NCI-H345 (cell line): ENCODE measurements around the gene ADAMTSL3.

Experiments
- DNase-seq: peaks from one replicate; lab custom pipeline; 2025; lab: John Stamatoyannopoulos, UW

ADAMTSL3 gene

GRCh38 chr15:83653639-83654378 lies at the start of gene ADAMTSL3:
Gene ADAMTSL3, plus strand, starts transcription at chr15:83654123. Its CDS starts 1,639 bp downstream, at chr15:83655762.
- no peak for DNase-seq

- no peak for DNase-seq
Observed at GRCh38 chr15:83604549-83604948, 49.4 kb upstream of the ADAMTSL3 start.

- no peak for DNase-seq
Observed at GRCh38 chr15:83605111-83605945, 48.6 kb upstream of the ADAMTSL3 start.

GRCh38 chr15:83610132-83610531 lies 43.8 kb upstream of the ADAMTSL3 start:
- no peak for DNase-seq

GRCh38 chr15:83610901-83611685 lies 42.8 kb upstream of the ADAMTSL3 start:
- DNase-seq, result no peak

GRCh38 chr15:83612226-83612625 lies 41.7 kb upstream of the ADAMTSL3 start:
- no peak for DNase-seq

GRCh38 chr15:83612898-83613635 lies 40.9 kb upstream of the ADAMTSL3 start:
- no peak for DNase-seq

- DNase-seq, result no peak
Observed at GRCh38 chr15:83613714-83614113, 40.2 kb upstream of the ADAMTSL3 start.

GRCh38 chr15:83616840-83617239 lies 37.1 kb upstream of the ADAMTSL3 start:
- no peak for DNase-seq

GRCh38 chr15:83626171-83626802 lies 27.6 kb upstream of the ADAMTSL3 start:
- DNase-seq, result no peak

GRCh38 chr15:83631534-83631933 lies 22.4 kb upstream of the ADAMTSL3 start:
- no peak for DNase-seq

- DNase-seq, result no peak
Observed at GRCh38 chr15:83643201-83643600, 10.7 kb upstream of the ADAMTSL3 start.

GRCh38 chr15:83644439-83644838 lies 9.5 kb upstream of the ADAMTSL3 start:
- DNase-seq, result no peak

GRCh38 chr15:83650831-83651230 lies 3.1 kb upstream of the ADAMTSL3 start:
- DNase-seq, result no peak

GRCh38 chr15:83651541-83651940 lies 2.4 kb upstream of the ADAMTSL3 start:
- DNase-seq, result no peak

GRCh38 chr15:83652626-83653204 lies 1.2 kb upstream of the ADAMTSL3 start:
- no peak for DNase-seq

- DNase-seq, result no peak
Observed at GRCh38 chr15:83653288-83653638, 660 bp upstream of the ADAMTSL3 start.

- DNase-seq, result no peak
Observed at GRCh38 chr15:83654379-83655236, 685 bp downstream of the ADAMTSL3 start.

GRCh38 chr15:83655237-83655616 lies 1.3 kb downstream of the ADAMTSL3 start:
- DNase-seq, result no peak

- DNase-seq, result no peak
Observed at GRCh38 chr15:83656192-83656591, 2.3 kb downstream of the ADAMTSL3 start.
